GM23248 (cell line): ENCODE data around the gene PXT1.

ENCODE experiments used
- EZH2 ChIP-seq: fragments of 200-600 bp; sonication (generic); IDR thresholded peaks from 2 replicates; pipeline ENCODE4 v1.6.1; 2018; ENCODE audit warnings: antibody characterized with exemption, mild to moderate bottlenecking; ENCODE audit not compliant: insufficient read depth, poor library complexity, severe bottlenecking
- EZH2phosphoT487 ChIP-seq: fragments of 200-600 bp; sonication (generic); IDR thresholded peaks from 2 replicates; pipeline ENCODE4 v1.6.1; 2018; ENCODE audit warnings: antibody characterized with exemption, moderate library complexity, mild to moderate bottlenecking, low read depth; ENCODE audit not compliant: insufficient read depth

- TF ChIP-seq EZH2phosphoT487: no peak
- TF ChIP-seq EZH2: no peak
Observed at GRCh38 chr6:36491378-36491965, 48.8 kb upstream of the PXT1 start.
